Fibroblast of lung (primary cell): ENCODE data around the gene TOPBP1. TPM values are rescaled to one million over a fixed set of nuclear protein-coding genes. Genes with fewer than 3 reads are reported as not detected.

Experiments used
- DNase-seq, 2 donors: peaks; one replicate each; pipeline versions ENCODE4 v3.0.0 to v3.0.0-alpha.2; 2010; ENCODE audit warnings: low read depth in 2 of 2
- H2AFZ ChIP-seq: 2 replicates; pipeline ENCODE4 v1.5.1; 2012; ENCODE audit warnings: low read length, control low read depth, inconsistent platforms
- H3K27ac ChIP-seq: 2 replicates; pipeline ENCODE4 v1.5.1; 2011; ENCODE audit warnings: low read length, control low read depth; ENCODE audit not compliant: insufficient read depth
- H3K27me3 ChIP-seq: 2 replicates; pipeline ENCODE4 v1.5.1; 2011; ENCODE audit warnings: mild to moderate bottlenecking, low read length; ENCODE audit not compliant: control insufficient read depth, insufficient read depth
- H3K36me3 ChIP-seq: 2 replicates; pipeline ENCODE4 v1.5.1; 2011; ENCODE audit warnings: low read length; ENCODE audit not compliant: control insufficient read depth, insufficient read depth
- H3K4me1 ChIP-seq: 2 replicates; pipeline ENCODE4 v1.5.1; 2011; ENCODE audit warnings: low read length; ENCODE audit not compliant: control insufficient read depth, insufficient read depth; ENCODE audit errors: extremely low read depth
- H3K4me2 ChIP-seq: 2 replicates; pipeline ENCODE4 v1.5.1; 2011; ENCODE audit warnings: low read length, control low read depth; ENCODE audit not compliant: insufficient read depth; ENCODE audit errors: extremely low read depth
- H3K4me3 ChIP-seq, 4 experiments: fragments of 200-600 bp in 1 of 4; sonication (generic) in 1 of 4; replicated peaks in 1 of 4; 2 replicates each; pipeline ENCODE4 v1.5.1; 2011 to 2016; ENCODE audit warnings: low read length in 4 of 4, low read depth in 3 of 4, mild to moderate bottlenecking in 3 of 4, control low read depth in 2 of 4, inconsistent platforms in 1 of 4, mixed read lengths in 1 of 4; ENCODE audit not compliant: insufficient read depth in 1 of 4; ENCODE audit errors: control extremely low read depth in 1 of 4
- H3K79me2 ChIP-seq: 2 replicates; pipeline ENCODE4 v1.5.1; 2012; ENCODE audit warnings: mild to moderate bottlenecking, low read length, inconsistent platforms; ENCODE audit not compliant: control insufficient read depth, insufficient read depth
- H3K9ac ChIP-seq: 2 replicates; pipeline ENCODE4 v1.5.1; 2011; ENCODE audit warnings: mild to moderate bottlenecking, low read length, control low read depth; ENCODE audit not compliant: insufficient read depth
- H3K9me3 ChIP-seq: 2 replicates; pipeline ENCODE4 v1.5.1; 2012; ENCODE audit warnings: low read depth, low read length; ENCODE audit not compliant: control insufficient read depth, insufficient read depth
- H4K20me1 ChIP-seq: 2 replicates; pipeline ENCODE4 v1.5.1; 2011; ENCODE audit warnings: low read length; ENCODE audit not compliant: control insufficient read depth, insufficient read depth; ENCODE audit errors: extremely low read depth
- EZH2 ChIP-seq: IDR thresholded peaks from 2 replicates; pipeline ENCODE4 v1.5.1; 2012; ENCODE audit warnings: low read length, control low read depth, mild to moderate bottlenecking; ENCODE audit errors: missing control alignments
- polyA plus RNA-seq, 2 donors: library from polyadenylated mRNA; depleted of rRNA in 1 of 2; stranded (reverse) in 1 of 2; unstranded in 1 of 2; fragments of >200 nt; gene quantifications; 2 replicates each; pipeline ENCODE4 v1.2.1, GENCODE V29; 2011 to 2012; ENCODE audit warnings: missing spikeins in 1 of 2
- total RNA-seq: library from RNA; depleted of rRNA; stranded (reverse); fragments of >200 nt; gene quantifications from 2 replicates; pipeline ENCODE4 v1.2.1, GENCODE V29; 2014
- TF ChIP-seq, protein P1 (sequence below), 2 donors: IDR thresholded peaks in 1 of 2; conservative IDR thresholded peaks in 1 of 2; 1 replicate in 1 of 2; 2 replicates in 1 of 2; pipeline ENCODE4 v1.5.1; 2011 to 2012; ENCODE audit warnings: low read length in 2 of 2, control low read depth in 1 of 2, inconsistent platforms in 1 of 2, low read depth in 1 of 2, mild to moderate bottlenecking in 1 of 2

Gene TOPBP1
- total and polyA plus RNA-seq, 2 donors (not counting 1 experiment from before 2014, with no cell fraction given), result 15.2 to 20.8 TPM

DNA sequence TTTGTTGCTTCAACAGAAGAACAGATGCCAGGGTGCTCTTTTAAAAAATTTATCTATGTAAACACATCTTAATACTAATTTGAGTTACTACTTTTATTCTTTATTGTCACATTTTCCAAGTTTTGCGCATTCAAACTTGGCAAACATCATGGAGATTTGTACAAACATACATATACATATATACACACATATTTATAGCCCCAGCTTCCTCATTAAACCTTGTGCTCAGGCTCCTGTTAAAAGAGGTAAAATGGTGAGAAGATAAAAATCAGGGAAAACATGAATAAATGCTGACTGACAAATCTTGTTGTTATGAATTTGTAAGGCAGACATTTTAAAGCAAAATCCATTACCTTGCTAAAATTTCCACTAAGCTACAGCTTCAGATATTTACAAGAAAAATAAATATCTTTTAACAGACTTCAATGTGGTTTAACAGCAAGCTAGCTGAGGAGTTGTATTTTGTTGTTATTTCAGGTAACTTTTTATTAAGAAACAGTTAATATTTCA lies 61.1 kb downstream of the TOPBP1 start:
- no peak overlapping the region for H3K9ac ChIP-seq
- H3K27ac ChIP-seq, result no peak overlapping the region
- H4K20me1 ChIP-seq, result no peaks in the 10 kb centered on the region
- no peak overlapping the region for H2AFZ ChIP-seq
- no peak overlapping the region for H3K4me2 ChIP-seq
- H3K4me3 ChIP-seq, result no peak overlapping the region
- no peak for DNase-seq
- no peaks in the 10 kb centered on the region for H3K9me3 ChIP-seq
- TF ChIP-seq, protein P1, sequence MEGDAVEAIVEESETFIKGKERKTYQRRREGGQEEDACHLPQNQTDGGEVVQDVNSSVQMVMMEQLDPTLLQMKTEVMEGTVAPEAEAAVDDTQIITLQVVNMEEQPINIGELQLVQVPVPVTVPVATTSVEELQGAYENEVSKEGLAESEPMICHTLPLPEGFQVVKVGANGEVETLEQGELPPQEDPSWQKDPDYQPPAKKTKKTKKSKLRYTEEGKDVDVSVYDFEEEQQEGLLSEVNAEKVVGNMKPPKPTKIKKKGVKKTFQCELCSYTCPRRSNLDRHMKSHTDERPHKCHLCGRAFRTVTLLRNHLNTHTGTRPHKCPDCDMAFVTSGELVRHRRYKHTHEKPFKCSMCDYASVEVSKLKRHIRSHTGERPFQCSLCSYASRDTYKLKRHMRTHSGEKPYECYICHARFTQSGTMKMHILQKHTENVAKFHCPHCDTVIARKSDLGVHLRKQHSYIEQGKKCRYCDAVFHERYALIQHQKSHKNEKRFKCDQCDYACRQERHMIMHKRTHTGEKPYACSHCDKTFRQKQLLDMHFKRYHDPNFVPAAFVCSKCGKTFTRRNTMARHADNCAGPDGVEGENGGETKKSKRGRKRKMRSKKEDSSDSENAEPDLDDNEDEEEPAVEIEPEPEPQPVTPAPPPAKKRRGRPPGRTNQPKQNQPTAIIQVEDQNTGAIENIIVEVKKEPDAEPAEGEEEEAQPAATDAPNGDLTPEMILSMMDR (conservative IDR thresholded peaks at IDR 0.05 in 1 of 2, IDR thresholded peaks at IDR 0.05 in 1 of 2; ENCODE audit: low read depth in 1 of 2, low read length in 2 of 2), result no peak
- TF ChIP-seq EZH2, result no peak
- H3K36me3 ChIP-seq, result no peaks in the 10 kb centered on the region
- no peaks in the 10 kb centered on the region for H3K27me3 ChIP-seq
- no peaks in the 10 kb centered on the region for H3K4me1 ChIP-seq
- no peaks in the 10 kb centered on the region for H3K79me2 ChIP-seq

DNA sequence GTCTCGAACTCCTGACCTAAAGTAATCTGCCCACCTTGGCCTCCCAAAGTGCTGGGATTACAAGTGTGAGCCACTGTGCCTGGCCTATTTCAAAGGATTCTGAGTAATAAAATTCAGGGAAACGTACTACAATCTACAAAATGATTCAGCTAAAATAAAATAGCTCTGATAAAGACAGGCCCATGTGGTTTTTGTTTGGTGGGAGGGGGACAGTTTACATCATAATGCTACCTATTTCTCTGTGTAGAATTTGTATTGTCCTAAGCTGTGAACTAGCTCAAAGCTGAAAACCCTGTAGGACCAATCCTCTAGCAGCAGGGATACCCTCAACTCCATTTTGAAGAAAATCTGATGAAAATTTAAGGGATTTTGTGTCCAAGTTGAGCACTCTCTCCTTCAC lies 62.5 kb downstream of the TOPBP1 start:
- DNase-seq, result no peak

DNA sequence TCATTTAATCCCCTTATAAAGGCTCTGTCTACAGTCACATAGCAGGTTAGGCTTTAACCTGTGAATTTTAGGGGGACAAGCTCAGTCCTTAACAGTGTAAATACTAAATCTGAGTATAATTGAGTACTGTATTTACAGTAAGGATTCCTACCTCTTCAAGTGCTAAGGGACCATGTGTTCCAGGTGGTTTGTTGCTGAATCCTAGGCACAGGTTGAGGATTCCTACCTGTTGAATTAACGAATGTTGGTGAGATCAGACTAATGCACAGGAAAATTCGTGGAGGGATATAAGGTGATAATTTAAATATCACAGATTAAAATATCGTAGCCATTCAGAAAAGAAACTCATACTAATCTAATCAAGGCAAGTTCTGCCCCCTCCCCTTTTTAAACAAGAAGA lies 63.3 kb downstream of the TOPBP1 start:
- Histone ChIP-seq H3K4me2 (no peak overlapping the region), H3K9ac (no peak overlapping the region), H3K27me3 (no peaks in the 10 kb centered on the region), H3K79me2 (no peaks in the 10 kb centered on the region), H3K9me3 (no peaks in the 10 kb centered on the region), H3K27ac (no peak overlapping the region), H3K4me3 (no peak overlapping the region), H4K20me1 (no peaks in the 10 kb centered on the region), H3K4me1 (no peaks in the 10 kb centered on the region), H3K36me3 (no peaks in the 10 kb centered on the region), H2AFZ (no peak overlapping the region)
- no peak for DNase-seq
- TF ChIP-seq, protein P1 (conservative IDR thresholded peaks at IDR 0.05 in 1 of 2, IDR thresholded peaks at IDR 0.05 in 1 of 2; ENCODE audit: low read depth in 1 of 2, low read length in 2 of 2), result no peak
- TF ChIP-seq EZH2, result no peak

More for the DNA sequence above, 62.5 kb downstream of the TOPBP1 start:
- Histone ChIP-seq H3K79me2 (no peaks in the 10 kb centered on the region), H2AFZ (no peak overlapping the region), H3K36me3 (no peaks in the 10 kb centered on the region), H3K27me3 (no peaks in the 10 kb centered on the region), H3K9ac (no peak overlapping the region), H3K4me3 (no peak overlapping the region), H4K20me1 (no peaks in the 10 kb centered on the region), H3K27ac (no peak overlapping the region), H3K9me3 (no peaks in the 10 kb centered on the region), H3K4me1 (no peaks in the 10 kb centered on the region), H3K4me2 (no peak overlapping the region)
- TF ChIP-seq, protein P1 (conservative IDR thresholded peaks at IDR 0.05 in 1 of 2, IDR thresholded peaks at IDR 0.05 in 1 of 2; ENCODE audit: low read depth in 1 of 2, low read length in 2 of 2), result no peak
